Heart left ventricle (tissue), 13 donors: Measurements from ENCODE around the gene TMEM198.

Source experiments
- CTCF ChIP-seq, 12 donors: fragments of 200-600 bp; sonication (generic) in 4 of 12; IDR thresholded peaks; one replicate each; pipeline versions ENCODE4 v1.5.0 to v1.8.0; 2018 to 2022; ENCODE audit warnings: antibody characterized with exemption in 12 of 12, mild to moderate bottlenecking in 5 of 12
- POLR2A ChIP-seq, 2 donors: fragments of 450-650 bp; IDR thresholded peaks; one replicate each; pipeline ENCODE4 v1.6.1; 2017; ENCODE audit warnings: antibody characterized with exemption in 2 of 2, mild to moderate bottlenecking in 2 of 2, moderate library complexity in 2 of 2
- donor health status: ischemic (EF 13 %, LVEDD 7.1; RV severe dilation, severe dysfunction).
- donor health status: DM: no; HTN: yes; CAD: no.
- donor health status: DM: no; HTN: no; CAD: no.
- donor health status: ischemic (EF 25% LVEDD 6.9; RV normal size, moderate dysfunction).
- donor health status: ischemic (EF 25% LVEDD 5.7; RV mildly dilated, moderate dysfunction).
- donor health status: ischemic (EF 35%, LVEDD 5.7; RV mildly dilated, moderate dysfunction).
- donor health status: nonischemic (EF 11% LVEDD 7.7; RV severe dilation, severe dysfunction).
- donor health status: DM: yes; HTN: yes; CAD: no.
- donor health status: PGD.
- donor health status: ischemic (EF 29% LVEDD 5.4; RV normal size, mild dysfunction).
- donor health status: nonischemic (EF 23%, LVEDD 6.1; RV moderate dilation, normal function).

- no peak for TF ChIP-seq CTCF (IDR thresholded peaks at IDR 0.05)
- TF ChIP-seq POLR2A (IDR thresholded peaks at IDR 0.05) = peak in 1 of 2 donors; percentile 23
Observed at GRCh38 chr2:219552382-219553167, 8.7 kb downstream of the TMEM198 start.
